Astrocyte (in vitro differentiated cells and primary cell): ENCODE data around the gene NXN. TPM values are rescaled to one million over a fixed set of nuclear protein-coding genes. Genes with fewer than 3 reads are reported as not detected.

Experiments used
- DNase-seq: peaks from one replicate; pipeline ENCODE4 v3.0.0-alpha.2; 2010; ENCODE audit warnings: low read depth
- FAIRE-seq: peaks from 2 replicates; lab custom pipeline; 2011; peaks lifted over from hg19 to GRCh38; lab: Jason Lieb, UNC
- H2AFZ ChIP-seq: 2 replicates; pipeline ENCODE4 v1.6.0; 2012; ENCODE audit warnings: low read depth, low read length, inconsistent platforms
- H3K27ac ChIP-seq: 2 replicates; pipeline ENCODE4 v1.5.1; 2011; ENCODE audit warnings: low read depth, low read length, inconsistent platforms
- H3K27me3 ChIP-seq: 2 replicates; pipeline ENCODE4 v1.6.0; 2011; ENCODE audit warnings: low read length, inconsistent platforms; ENCODE audit not compliant: insufficient read depth
- H3K36me3 ChIP-seq: 2 replicates; pipeline ENCODE4 v1.5.1; 2011; ENCODE audit warnings: low read length, inconsistent platforms; ENCODE audit not compliant: insufficient read depth
- H3K4me1 ChIP-seq: 2 replicates; pipeline ENCODE4 v1.5.1; 2011; ENCODE audit warnings: low read length, inconsistent platforms; ENCODE audit not compliant: insufficient read depth
- H3K4me2 ChIP-seq: 2 replicates; pipeline ENCODE4 v1.6.0; 2012; ENCODE audit warnings: low read length, inconsistent platforms
- H3K4me3 ChIP-seq: 2 replicates; pipeline ENCODE4 v1.5.1; 2011; ENCODE audit warnings: low read depth, mild to moderate bottlenecking, low read length, inconsistent platforms; ENCODE audit not compliant: insufficient read depth
- H3K79me2 ChIP-seq: 2 replicates; pipeline ENCODE4 v1.6.0; 2012; ENCODE audit warnings: mild to moderate bottlenecking, low read length, inconsistent platforms; ENCODE audit not compliant: insufficient read depth
- H3K9ac ChIP-seq: 2 replicates; pipeline ENCODE4 v1.6.0; 2012; ENCODE audit warnings: mild to moderate bottlenecking, low read length, inconsistent platforms
- H3K9me3 ChIP-seq: 2 replicates; pipeline ENCODE4 v1.5.1; 2012; ENCODE audit warnings: low read depth, mild to moderate bottlenecking, low read length, inconsistent platforms; ENCODE audit not compliant: insufficient read depth
- H4K20me1 ChIP-seq: 2 replicates; pipeline ENCODE4 v1.6.0; 2012; ENCODE audit warnings: low read length, inconsistent platforms; ENCODE audit not compliant: insufficient read depth
- H3K27ac Mint-ChIP-seq: one replicate; pipeline ENCODE4 v1.8.0; 2021; ENCODE audit warnings: mild to moderate bottlenecking, mixed read lengths; ENCODE audit not compliant: unreplicated experiment
- H3K27me3 Mint-ChIP-seq: one replicate; pipeline ENCODE4 v1.8.0; 2021; ENCODE audit warnings: low read depth, mixed read lengths; ENCODE audit not compliant: unreplicated experiment
- H3K36me3 Mint-ChIP-seq: one replicate; pipeline ENCODE4 v1.8.0; 2021; ENCODE audit warnings: low read depth, mixed read lengths; ENCODE audit not compliant: unreplicated experiment
- H3K4me1 Mint-ChIP-seq: one replicate; pipeline ENCODE4 v1.8.0; 2021; ENCODE audit warnings: low read depth, mixed read lengths; ENCODE audit not compliant: unreplicated experiment
- H3K4me3 Mint-ChIP-seq: one replicate; pipeline ENCODE4 v1.8.0; 2021; ENCODE audit warnings: mild to moderate bottlenecking, moderate library complexity, mixed read lengths; ENCODE audit not compliant: unreplicated experiment
- H3K9me3 Mint-ChIP-seq: one replicate; pipeline ENCODE4 v1.8.0; 2021; ENCODE audit warnings: mild to moderate bottlenecking, mixed read lengths; ENCODE audit not compliant: unreplicated experiment
- EZH2 ChIP-seq: IDR thresholded peaks from 2 replicates; pipeline ENCODE4 v1.6.1; 2012; ENCODE audit warnings: mild to moderate bottlenecking, low read length, inconsistent platforms; ENCODE audit not compliant: insufficient read depth
- total RNA-seq: library from RNA; stranded (reverse); gene quantifications from 2 replicates; pipeline ENCODE4 v1.2.1, GENCODE V29; 2021
- TF ChIP-seq, protein P1 (sequence below): IDR thresholded peaks from 2 replicates; pipeline ENCODE4 v1.5.1; 2011; ENCODE audit warnings: low read depth, mild to moderate bottlenecking, inconsistent platforms, low read length, moderate library complexity; ENCODE audit not compliant: insufficient read depth

Gene NXN
- total RNA-seq, 1 donor from 2014 or later: 104 TPM

DNA sequence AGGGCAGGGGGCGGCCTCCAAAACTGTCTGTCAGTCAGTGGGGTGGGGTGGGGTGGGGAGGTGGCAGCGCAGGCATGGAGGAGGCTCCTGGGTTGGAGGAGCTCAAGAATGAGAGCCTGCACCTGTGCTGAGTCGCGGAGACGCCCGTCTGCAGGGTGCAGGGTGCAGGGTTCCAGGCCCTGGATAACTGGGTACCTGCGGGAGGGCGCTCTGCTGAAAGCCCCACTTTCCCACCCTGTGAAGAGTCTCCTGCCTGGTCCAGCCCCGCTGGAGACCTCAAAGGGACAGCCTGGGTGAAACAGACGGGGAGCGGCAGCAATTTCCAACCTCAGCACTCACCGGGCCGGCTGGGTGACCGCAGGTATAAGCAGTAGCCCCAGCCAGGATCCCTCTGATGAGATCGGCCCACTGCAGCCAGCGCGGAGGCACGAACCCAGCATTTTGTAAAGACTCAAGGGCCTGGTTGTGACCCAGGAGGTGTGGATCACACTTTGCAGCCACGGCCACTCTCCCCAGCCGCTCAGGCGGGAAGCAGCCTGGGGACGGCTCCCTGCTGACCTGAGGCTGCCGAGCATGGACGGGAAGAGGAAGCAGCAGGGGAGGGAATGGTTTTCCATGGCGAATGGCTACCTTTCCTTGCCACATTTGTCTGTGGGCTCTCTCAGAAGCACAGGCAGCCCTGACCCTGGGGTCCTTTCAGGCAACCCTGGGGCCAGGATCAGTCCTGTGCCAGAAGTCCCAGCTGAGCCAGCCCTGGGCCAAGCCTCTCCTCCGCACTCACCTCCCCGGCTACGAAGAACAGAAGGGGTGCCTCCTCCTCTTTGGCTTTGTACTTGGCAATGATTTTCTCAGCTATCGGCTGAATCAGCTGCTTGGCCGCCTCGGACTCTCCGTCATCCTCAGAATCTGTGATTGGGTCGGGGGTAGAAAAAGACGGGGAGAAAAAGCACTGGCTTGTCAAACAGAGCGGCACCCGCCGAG is 176.4 kb downstream of the NXN start:
- no peak for FAIRE-seq
- Histone ChIP-seq H2AFZ (no peak overlapping the region), H3K4me3 (no peak overlapping the region), H3K36me3 (peaks cover 9% of the 10 kb centered on the region), H3K27me3 (no peaks in the 10 kb centered on the region), H4K20me1 (peaks cover 35% of the 10 kb centered on the region), H3K4me2 (no peak overlapping the region), H3K9ac (no peak overlapping the region), H3K27ac (no peak overlapping the region), H3K4me1 (no peaks in the 10 kb centered on the region), H3K9me3 (no peaks in the 10 kb centered on the region), H3K79me2 (no peaks in the 10 kb centered on the region)
- peaks cover 2% of the 10 kb centered on the region for H3K4me1 Mint-ChIP-seq
- H3K4me3 Mint-ChIP-seq: no peak overlapping the region
- TF ChIP-seq, protein P1, sequence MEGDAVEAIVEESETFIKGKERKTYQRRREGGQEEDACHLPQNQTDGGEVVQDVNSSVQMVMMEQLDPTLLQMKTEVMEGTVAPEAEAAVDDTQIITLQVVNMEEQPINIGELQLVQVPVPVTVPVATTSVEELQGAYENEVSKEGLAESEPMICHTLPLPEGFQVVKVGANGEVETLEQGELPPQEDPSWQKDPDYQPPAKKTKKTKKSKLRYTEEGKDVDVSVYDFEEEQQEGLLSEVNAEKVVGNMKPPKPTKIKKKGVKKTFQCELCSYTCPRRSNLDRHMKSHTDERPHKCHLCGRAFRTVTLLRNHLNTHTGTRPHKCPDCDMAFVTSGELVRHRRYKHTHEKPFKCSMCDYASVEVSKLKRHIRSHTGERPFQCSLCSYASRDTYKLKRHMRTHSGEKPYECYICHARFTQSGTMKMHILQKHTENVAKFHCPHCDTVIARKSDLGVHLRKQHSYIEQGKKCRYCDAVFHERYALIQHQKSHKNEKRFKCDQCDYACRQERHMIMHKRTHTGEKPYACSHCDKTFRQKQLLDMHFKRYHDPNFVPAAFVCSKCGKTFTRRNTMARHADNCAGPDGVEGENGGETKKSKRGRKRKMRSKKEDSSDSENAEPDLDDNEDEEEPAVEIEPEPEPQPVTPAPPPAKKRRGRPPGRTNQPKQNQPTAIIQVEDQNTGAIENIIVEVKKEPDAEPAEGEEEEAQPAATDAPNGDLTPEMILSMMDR: no peak
- TF ChIP-seq EZH2: no peak
- no peak for DNase-seq
- H3K9me3 Mint-ChIP-seq: no peaks in the 10 kb centered on the region
- H3K27me3 Mint-ChIP-seq: no peaks in the 10 kb centered on the region
- no peak overlapping the region for H3K27ac Mint-ChIP-seq
- H3K36me3 Mint-ChIP-seq: peaks cover 16% of the 10 kb centered on the region

GRCh38 chr17:802481-802880 is 177.1 kb downstream of the NXN start:
- Histone ChIP-seq H3K9me3 (no peaks in the 10 kb centered on the region), H4K20me1 (peaks cover 29% of the 10 kb centered on the region), H3K4me2 (no peak overlapping the region), H2AFZ (no peak overlapping the region), H3K9ac (no peak overlapping the region), H3K4me3 (no peak overlapping the region), H3K79me2 (no peaks in the 10 kb centered on the region), H3K4me1 (no peaks in the 10 kb centered on the region), H3K27me3 (no peaks in the 10 kb centered on the region), H3K36me3 (peaks cover 9% of the 10 kb centered on the region), H3K27ac (no peak overlapping the region)
- peaks cover 2% of the 10 kb centered on the region for H3K4me1 Mint-ChIP-seq
- no peaks in the 10 kb centered on the region for H3K9me3 Mint-ChIP-seq
- no peak overlapping the region for H3K4me3 Mint-ChIP-seq
- no peaks in the 10 kb centered on the region for H3K27me3 Mint-ChIP-seq
- no peak overlapping the region for H3K27ac Mint-ChIP-seq
- DNase-seq: no peak
- TF ChIP-seq, protein P1: no peak
- TF ChIP-seq EZH2: no peak
- no peak for FAIRE-seq
- peaks cover 18% of the 10 kb centered on the region for H3K36me3 Mint-ChIP-seq

- Mint-ChIP-seq H3K4me1 (peaks cover 4% of the 10 kb centered on the region), H3K27me3 (no peaks in the 10 kb centered on the region), H3K9me3 (no peaks in the 10 kb centered on the region), H3K4me3 (peak overlapping the region; percentile 34), H3K36me3 (peaks cover 26% of the 10 kb centered on the region), H3K27ac (peak overlapping the region; percentile 58)
- TF ChIP-seq EZH2: no peak
- TF ChIP-seq, protein P1: no peak
- no peaks in the 10 kb centered on the region for H3K4me1 ChIP-seq
- no peak overlapping the region for H3K27ac ChIP-seq
- H4K20me1 ChIP-seq: peaks cover 23% of the 10 kb centered on the region
- H3K27me3 ChIP-seq: no peaks in the 10 kb centered on the region
- no peak overlapping the region for H2AFZ ChIP-seq
- no peak overlapping the region for H3K4me3 ChIP-seq
- DNase-seq (peak; percentile 56), FAIRE-seq (no peak)
- no peak overlapping the region for H3K9ac ChIP-seq
- H3K4me2 ChIP-seq: no peak overlapping the region
- H3K36me3 ChIP-seq: peaks cover 9% of the 10 kb centered on the region
- H3K9me3 ChIP-seq: no peaks in the 10 kb centered on the region
- no peaks in the 10 kb centered on the region for H3K79me2 ChIP-seq
Measured at GRCh38 chr17:801660-802059, 177.9 kb downstream of the NXN start.
